GM10248 (cell line): ENCODE data around the gene ARMC6.
"Not testable (repeated sequence)": the region's sequence is repeated elsewhere in the genome, so short reads cannot be mapped to it uniquely, and the experiment has no call there.

ENCODE experiments used
- CTCF ChIA-PET: fragments of 300-600 bp; sonication (Branson Sonifier 250); formaldehyde crosslinking; extraction: SDS; loops from one replicate; lab custom pipeline; 2021; ENCODE audit warnings: antibody characterized with exemption; lab: Yijun Ruan, JAX
- POLR2A ChIA-PET: fragments of 350-650 bp; sonication (Branson Sonifier 250); formaldehyde crosslinking; extraction: SDS; loops from one replicate; lab custom pipeline; 2020; ENCODE audit warnings: antibody characterized with exemption; lab: Yijun Ruan, JAX
- DNase-seq: peaks from one replicate; pipeline ENCODE4 v3.0.0; 2012; ENCODE audit errors: extremely low spot score
- TF ChIP-seq, protein P1 (sequence below): IDR thresholded peaks from 2 replicates; pipeline ENCODE4 v1.5.1; 2012; ENCODE audit warnings: mild to moderate bottlenecking, low read depth; ENCODE audit errors: extremely low read depth, missing control alignments, control extremely low read depth

ARMC6 gene

DNA sequence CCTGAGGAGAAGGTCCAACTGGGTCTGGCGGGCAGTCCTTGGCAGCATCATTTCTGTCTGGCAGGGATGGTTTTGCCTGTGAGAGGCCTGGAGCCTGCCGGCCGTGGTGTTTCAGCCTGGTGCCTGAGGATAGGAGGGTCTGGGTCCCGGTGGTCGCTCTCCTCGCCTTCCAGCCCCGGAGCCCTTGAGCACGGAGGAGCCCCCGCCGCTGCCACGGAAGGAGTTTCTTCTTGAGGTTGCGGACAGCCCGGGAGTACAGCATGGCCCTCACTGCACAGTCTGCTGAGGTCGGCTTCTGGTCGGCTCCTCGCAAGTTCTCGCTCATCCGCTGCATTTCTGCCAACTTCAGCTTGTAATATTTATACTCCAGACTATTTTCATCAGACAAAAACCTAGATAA is 23.5 kb upstream of the ARMC6 start:
- CTCF ChIA-PET: interaction anchor here (0.7 to 1.4 kb wide), 2 partner anchors 18 to 23 kb away, joined by 3 read pairs; no protein-coding TSS in a partner anchor
- POLR2A ChIA-PET: no interaction called here
- no peak for DNase-seq
- TF ChIP-seq, protein P1, sequence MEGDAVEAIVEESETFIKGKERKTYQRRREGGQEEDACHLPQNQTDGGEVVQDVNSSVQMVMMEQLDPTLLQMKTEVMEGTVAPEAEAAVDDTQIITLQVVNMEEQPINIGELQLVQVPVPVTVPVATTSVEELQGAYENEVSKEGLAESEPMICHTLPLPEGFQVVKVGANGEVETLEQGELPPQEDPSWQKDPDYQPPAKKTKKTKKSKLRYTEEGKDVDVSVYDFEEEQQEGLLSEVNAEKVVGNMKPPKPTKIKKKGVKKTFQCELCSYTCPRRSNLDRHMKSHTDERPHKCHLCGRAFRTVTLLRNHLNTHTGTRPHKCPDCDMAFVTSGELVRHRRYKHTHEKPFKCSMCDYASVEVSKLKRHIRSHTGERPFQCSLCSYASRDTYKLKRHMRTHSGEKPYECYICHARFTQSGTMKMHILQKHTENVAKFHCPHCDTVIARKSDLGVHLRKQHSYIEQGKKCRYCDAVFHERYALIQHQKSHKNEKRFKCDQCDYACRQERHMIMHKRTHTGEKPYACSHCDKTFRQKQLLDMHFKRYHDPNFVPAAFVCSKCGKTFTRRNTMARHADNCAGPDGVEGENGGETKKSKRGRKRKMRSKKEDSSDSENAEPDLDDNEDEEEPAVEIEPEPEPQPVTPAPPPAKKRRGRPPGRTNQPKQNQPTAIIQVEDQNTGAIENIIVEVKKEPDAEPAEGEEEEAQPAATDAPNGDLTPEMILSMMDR: no peak

DNA sequence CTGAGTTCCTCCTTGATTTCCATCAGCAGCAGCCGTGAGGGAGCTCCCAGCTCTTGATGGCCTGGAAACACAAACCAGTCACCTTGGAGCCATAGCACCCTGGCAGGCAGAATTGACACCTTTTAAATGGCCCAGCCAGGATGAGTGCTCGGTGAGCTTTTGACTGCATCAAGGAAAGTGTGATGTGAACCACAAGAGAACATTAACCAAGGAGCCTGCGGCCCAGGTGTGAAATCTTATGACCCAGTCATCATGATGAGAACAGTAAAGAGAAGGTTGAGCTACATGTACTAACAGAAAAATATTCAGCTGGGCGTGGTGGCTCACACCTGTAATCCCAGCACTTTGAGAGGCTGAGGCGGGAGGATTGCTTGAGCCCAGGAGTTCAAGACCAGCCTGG is 22.9 kb upstream of the ARMC6 start:
- CTCF ChIA-PET: interaction anchor here (0.7 to 1.4 kb wide), 2 partner anchors 19 to 24 kb away, joined by 3 read pairs; no protein-coding TSS in a partner anchor

DNA sequence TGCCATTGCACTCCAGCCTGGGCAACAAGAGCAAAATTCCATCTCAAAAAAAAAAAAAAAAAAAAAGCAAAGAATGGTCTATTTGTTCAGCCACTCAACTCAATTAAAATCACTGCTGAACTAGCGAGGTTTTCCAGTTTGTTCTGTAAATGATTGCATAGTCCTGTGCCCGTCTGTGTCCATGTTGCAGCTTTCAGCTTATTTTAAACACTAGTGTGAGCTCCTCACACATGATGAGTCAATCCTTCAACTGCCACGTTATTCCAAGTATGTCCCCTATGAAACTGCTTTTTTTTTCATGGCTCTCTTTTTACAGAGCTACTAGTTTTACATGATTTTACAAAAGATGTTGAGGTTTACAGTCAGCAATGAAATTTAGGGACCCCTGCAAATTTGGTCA is 12.3 kb upstream of the ARMC6 start:
- no peak for DNase-seq
- POLR2A ChIA-PET: interaction anchor here (1.0 kb wide), 1 partner anchor 16 kb away, joined by 3 read pairs; no protein-coding TSS in a partner anchor
- TF ChIP-seq, protein P1: no peak
- CTCF ChIA-PET: interaction anchor here (0.9 to 1.5 kb wide), 4 partner anchors 8 to 17 kb away, joined by 3 to 5 read pairs (median 4); no protein-coding TSS in a partner anchor

More for the DNA sequence above, 22.9 kb upstream of the ARMC6 start:
- POLR2A ChIA-PET: no interaction called here
- TF ChIP-seq, protein P1: no peak
- DNase-seq: no peak

DNA sequence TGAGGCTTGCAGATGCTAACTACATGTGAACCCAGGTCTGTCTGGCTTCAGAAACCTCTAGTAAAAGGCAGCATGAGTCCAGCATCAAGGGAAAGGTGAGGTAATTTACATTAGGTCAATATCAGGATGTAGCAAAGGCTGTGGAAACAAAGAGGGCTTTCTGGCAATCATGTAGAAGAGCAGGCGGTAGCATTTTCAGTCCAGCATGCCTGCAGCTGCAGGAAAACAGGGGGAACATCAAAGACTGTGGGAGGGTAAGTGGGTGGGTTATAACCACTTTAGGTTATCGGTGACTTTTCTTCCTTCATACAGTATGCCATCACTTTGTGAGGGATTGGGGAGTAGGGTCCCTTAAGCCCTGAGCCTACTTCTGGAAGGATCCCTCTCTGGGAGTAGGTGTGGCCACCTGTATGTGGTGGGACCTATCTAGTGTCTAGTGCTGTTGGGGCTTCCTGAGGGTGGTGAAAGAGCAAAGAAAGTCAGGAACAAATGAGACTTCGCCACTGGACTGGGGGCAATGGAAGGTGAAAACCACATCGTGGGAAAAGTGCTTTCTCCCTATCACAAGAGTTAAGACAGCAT is 10.9 kb upstream of the ARMC6 start:
- ChIA-PET POLR2A (no interaction called here), CTCF (no interaction called here)
- TF ChIP-seq, protein P1: no peak
- DNase-seq: no peak

DNA sequence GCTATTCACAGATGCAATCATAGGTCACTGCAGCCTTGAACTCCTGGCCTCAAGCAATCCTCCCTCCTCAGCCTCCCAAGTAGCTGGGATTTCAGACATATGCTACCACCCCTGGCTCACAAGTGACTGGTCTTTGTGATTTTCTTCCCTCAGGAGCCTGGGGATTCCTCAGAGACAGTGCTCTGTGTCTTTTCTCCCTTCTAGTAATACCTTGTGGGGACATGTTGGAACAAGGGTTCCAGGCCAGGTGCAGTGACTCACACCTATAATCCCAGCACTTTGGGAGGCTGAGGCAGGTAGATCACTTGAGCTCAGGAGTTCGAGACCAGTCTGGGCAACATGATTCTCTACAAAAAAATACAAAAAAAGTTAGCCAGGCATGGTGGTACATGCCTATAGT is 10.0 kb upstream of the ARMC6 start:
- DNase-seq, POLR2A ChIA-PET, CTCF ChIA-PET: not testable (repeated sequence)

DNA sequence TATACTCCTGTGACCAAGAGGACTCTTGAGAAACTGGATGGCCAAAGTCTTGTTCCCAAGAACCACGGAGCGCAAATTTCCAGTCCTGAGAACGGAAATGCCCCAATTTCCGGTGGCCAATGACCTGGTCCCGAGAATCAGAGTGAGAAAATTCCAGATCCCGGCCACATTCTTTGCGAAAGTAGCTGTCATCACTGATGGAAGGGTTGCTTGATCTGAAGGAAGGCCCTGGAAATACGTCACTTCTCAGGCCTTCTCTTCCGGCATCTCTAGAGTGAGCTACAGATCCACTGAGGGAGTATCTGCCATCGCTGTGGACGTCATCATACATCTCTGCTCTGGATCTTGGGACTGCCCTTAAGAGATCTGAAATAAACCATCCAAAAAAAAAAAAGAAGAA is 7.5 kb upstream of the ARMC6 start:
- DNase-seq: no peak
- ChIA-PET POLR2A (no interaction called here), CTCF (no interaction called here)
- TF ChIP-seq, protein P1: no peak

DNA sequence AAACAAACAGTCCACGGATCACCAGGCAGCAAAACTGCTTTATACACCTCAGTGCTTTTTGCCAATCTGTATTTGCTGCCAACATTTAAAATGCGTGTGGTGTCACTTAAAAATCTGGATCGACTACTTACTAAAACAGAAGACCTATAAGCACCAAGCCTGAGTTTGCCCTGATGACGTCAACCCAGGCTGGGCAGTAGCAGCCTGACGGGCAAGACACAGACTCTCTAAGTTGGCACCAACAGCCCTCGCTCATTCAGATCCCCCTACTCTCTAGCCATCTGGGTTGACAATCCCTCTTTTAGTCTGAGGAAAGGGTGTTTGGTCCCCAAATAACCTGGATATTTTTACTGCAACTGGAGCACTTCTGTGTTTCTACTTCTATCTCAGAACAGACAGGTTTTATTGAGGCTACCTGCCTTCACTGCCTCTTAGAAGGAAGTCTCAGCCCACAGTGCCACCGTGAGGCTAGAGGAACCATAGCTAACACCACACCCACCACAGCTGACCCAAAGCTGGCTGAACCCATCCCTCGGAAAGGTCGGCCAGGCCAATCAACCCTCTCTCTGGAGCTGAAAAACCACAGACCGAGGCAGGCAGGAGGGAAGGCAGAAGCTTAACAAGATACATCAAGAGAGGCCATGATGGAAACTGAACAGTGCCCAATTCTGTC is 7.0 kb upstream of the ARMC6 start:
- no peak for DNase-seq
- TF ChIP-seq, protein P1: peak; percentile 15
- POLR2A ChIA-PET: no interaction called here
- CTCF ChIA-PET: no interaction called here
